Fibroblast of pulmonary artery (primary cell): ENCODE measurements around the gene ZNF549.
"Not testable (repeated sequence)": the region's sequence is repeated elsewhere in the genome, so short reads cannot be mapped to it uniquely, and the experiment has no call there.

Experiments used
- DNase-seq: peaks from one replicate; pipeline ENCODE4 v3.0.0-alpha.2; 2010; ENCODE audit warnings: low read depth
- H3K4me3 ChIP-seq: replicated peaks from 2 replicates; pipeline ENCODE4 v1.5.1; 2011; ENCODE audit warnings: low read depth, mild to moderate bottlenecking, control low read depth, low read length, moderate library complexity
- TF ChIP-seq, protein P1 (sequence below): IDR thresholded peaks from 2 replicates; pipeline ENCODE4 v1.5.1; 2011; ENCODE audit warnings: mild to moderate bottlenecking, control low read depth, low read length, inconsistent platforms; ENCODE audit errors: missing control alignments

Gene ZNF549

DNA sequence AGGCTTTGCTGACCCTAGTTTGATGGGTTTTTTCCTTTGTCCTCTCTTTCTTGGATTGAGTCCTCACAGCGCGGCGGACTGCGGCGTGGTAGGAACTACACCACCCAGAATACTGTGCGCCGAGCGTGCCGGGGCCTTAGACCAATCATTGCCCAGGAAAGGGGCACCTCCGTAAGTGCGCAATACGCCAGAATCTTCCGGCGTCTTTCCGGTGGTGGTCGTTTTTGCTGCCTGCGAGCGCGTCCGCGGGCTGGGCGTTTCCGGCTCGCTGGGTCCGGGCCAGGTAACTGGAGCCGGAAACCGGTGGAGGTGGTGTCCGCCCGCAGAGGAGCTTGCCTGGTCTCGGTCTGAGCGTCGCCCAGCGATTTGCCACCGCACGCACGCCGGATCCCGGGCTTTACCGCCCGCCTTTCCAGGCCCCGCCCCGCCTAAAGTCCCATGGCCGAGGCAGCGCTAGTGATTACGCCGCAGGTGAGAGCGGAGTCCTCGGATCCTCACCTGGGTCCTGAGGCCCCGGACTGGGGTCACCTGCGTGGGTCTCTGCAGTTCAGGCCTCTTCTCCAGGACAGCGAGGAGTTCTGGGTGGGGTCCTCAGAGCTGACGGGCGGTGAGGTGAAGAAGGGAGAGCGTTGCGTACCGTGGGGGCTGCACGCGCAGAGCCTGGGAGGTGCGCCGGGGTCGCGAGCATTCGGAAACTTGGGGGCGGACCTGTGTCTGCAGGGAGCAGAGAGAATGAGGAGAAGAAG, at the start of gene ZNF549:
Gene ZNF549 (plus strand): TSS at position 221 of the 746 bp plus-strand sequence. CDS start 218 bp downstream, at position 439.
- DNase-seq = peak; percentile 95
- H3K4me3 ChIP-seq = peak within 1 kb of the TSS; percentile 98
- TF ChIP-seq, protein P1, sequence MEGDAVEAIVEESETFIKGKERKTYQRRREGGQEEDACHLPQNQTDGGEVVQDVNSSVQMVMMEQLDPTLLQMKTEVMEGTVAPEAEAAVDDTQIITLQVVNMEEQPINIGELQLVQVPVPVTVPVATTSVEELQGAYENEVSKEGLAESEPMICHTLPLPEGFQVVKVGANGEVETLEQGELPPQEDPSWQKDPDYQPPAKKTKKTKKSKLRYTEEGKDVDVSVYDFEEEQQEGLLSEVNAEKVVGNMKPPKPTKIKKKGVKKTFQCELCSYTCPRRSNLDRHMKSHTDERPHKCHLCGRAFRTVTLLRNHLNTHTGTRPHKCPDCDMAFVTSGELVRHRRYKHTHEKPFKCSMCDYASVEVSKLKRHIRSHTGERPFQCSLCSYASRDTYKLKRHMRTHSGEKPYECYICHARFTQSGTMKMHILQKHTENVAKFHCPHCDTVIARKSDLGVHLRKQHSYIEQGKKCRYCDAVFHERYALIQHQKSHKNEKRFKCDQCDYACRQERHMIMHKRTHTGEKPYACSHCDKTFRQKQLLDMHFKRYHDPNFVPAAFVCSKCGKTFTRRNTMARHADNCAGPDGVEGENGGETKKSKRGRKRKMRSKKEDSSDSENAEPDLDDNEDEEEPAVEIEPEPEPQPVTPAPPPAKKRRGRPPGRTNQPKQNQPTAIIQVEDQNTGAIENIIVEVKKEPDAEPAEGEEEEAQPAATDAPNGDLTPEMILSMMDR = no peak

DNA sequence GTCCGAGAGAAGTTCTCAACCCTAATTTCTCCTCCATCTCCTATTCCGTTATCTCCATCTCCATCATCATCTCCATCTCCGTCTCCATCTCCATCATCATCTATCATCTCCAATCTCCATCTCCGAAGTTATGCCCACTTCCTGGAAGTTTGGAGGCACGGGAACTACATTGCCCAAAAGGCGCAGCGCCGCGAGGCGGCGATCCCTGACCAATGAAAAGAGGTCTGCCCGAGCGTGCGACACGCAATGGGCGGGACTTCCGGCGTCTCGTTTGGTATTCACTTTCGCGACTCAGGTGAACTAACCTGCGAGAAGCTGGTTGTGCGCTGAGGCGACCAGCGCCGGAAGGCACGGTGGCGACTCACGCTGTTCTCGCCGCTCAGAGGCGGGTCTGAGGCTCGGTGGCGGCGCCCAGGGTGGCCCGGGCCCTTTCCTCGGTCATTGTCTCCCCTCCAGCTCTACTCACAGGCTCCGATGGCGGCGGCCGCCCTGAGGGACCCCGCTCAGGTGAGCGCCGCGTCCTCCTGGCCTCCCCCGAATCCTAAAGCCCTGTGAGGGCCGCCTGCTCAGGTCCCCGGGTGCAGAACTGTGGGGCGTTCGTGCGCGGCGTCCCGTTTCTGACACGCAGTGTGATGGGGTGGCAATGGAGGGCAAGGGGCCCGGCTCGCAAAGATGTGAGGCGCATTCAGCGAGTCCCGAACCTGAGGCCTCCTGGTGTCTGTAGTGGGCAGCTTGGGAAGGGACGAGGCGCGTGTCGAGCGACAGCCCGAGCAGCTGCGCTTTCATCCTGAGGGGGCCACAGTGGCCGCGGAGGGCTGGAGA, 39.5 kb upstream of the ZNF549 start, which contains the start of gene ZNF419:
Gene ZNF419 (plus strand): TSS at position 274 of the 822 bp plus-strand sequence. CDS start 201 bp downstream, at position 475.
- peak within 1 kb of the TSS; percentile 76 for H3K4me3 ChIP-seq
- peak; percentile 81 for DNase-seq

DNA sequence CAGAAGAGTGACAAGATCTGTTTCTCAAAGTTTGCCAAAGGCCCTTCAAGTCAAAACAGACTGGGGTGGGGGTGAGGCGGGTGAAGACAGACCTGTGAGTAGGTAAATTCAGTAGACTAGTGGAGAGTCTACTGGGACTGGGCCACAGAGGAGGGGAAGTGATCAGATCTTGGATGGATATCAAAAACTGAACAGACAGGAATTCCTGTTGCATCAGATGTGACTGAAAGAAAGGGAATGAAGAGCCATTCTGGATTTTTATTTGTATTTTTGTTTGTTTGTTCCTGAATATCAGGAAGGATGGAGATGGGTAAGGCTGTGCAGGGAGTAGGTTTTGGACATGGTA, 38.9 kb upstream of the ZNF549 start:
- H3K4me3 ChIP-seq = peak overlapping the region; percentile 54
- peak; percentile 47 for DNase-seq

DNA sequence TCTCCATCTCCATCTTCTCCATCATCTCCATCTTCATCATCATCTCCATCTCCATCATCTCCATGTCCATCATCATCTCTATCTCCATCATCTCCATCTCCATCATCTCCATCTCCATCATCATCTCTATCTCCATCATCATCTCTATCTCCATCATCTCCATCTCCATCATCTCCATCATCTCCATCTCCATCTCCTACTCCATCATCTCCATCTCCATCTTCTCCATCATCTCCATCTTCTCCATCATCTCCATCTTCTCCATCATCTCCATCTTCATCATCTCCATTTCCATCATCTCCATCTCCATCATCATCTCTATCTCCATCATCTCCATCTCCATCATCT, 27.9 kb upstream of the ZNF549 start:
- H3K4me3 ChIP-seq, DNase-seq: not testable (repeated sequence)

DNA sequence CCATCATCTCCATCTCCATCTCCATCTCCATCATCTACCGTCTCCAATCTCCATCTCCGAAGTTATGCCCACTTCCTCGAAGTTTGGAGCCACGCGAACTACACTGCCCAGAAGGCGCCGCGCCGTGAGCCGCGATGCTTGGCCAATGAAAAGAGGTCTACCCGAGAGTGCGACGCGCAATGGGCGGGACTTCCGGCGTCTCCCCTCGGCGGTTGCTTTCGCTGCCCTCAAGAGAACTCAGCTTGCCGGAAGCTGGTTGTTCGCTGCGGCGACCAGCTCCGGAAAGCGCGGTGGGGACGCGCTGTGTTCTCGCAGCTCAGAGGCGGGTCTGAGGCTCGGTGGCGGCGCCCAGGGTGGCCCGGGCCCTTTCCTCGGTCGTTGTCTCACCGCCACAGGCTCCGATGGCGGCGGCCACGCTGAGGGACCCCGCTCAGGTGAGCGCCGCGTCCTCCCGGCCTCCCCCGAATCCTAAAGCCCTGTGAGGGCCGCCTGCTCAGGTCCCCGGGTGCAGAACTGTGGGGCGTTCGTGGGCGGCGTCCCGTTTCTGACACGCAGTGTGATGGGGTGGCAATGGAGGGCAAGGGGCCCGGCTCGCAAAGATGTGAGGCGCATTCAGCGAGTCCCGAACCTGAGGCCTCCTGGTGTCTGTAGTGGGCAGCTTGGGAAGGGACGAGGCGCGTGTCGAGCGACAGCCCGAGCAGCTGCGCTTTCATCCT, 27.3 kb upstream of the ZNF549 start, which contains the start of gene ZNF773:
Gene ZNF773 (plus strand): TSS at position 259 of the 716 bp plus-strand sequence. CDS start 143 bp downstream, at position 402.
- H3K4me3 ChIP-seq = peak within 1 kb of the TSS; percentile 76
- peak; percentile 97 for DNase-seq

DNA sequence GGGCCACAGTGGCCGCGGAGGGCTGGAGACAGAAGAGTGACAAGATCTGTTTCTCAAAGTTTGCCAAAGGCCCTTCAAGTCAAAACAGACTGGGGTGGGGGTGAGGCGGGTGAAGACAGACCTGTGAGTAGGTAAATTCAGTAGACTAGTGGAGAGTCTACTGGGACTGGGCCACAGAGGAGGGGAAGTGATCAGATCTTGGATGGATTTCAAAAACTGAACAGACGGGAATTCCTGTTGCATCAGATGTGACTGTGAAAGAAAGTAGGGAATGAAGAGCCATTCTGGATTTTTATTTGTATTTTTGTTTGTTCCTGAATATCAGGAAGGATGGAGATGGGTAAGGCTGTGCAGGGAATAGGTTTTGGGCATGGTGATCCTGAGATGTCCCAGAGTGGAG, 26.8 kb upstream of the ZNF549 start:
- peak; percentile 69 for DNase-seq

DNA sequence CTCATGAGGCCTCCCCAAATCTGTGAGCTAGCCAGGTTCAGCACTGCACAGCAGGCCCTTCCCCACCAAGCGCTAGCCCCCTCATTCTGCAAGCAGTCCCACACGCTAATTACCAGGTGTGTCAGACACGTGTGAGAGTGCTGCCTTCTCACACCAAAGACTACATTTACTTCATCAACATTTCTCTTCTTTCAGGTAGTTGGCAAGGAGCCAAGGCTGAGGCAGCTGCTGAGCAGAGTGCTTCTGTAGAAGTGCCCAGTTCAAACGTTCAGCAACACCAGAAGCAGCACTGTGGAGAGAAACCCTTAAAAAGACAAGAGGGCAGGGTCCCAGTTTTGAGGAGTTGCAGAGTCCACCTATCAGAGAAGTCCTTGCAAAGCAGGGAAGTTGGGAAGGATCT, 21.0 kb upstream of the ZNF549 start:
- no peak for DNase-seq
- H3K4me3 ChIP-seq = no peak overlapping the region
- TF ChIP-seq, protein P1 = no peak

More for the DNA sequence above, 26.8 kb upstream of the ZNF549 start:
- peak overlapping the region; percentile 61 for H3K4me3 ChIP-seq

DNA sequence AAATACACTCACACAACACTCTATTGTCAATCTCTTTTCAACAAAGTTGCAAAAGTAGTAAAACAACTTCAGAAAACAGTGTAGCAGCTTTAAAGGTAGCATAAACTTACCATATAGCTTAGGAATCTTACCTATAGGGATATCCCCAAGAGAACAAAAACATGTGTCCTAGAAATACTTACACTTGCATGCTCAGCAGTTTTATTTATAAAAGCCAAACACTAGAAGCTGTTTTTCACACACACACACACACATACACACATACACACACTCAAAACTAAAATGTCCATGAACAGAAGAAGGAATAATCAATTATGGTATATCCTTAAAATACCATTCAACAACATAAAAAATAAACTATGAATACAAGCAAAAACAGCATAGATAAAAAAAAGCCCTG, 15.7 kb upstream of the ZNF549 start:
- TF ChIP-seq, protein P1 = no peak
- DNase-seq = no peak

DNA sequence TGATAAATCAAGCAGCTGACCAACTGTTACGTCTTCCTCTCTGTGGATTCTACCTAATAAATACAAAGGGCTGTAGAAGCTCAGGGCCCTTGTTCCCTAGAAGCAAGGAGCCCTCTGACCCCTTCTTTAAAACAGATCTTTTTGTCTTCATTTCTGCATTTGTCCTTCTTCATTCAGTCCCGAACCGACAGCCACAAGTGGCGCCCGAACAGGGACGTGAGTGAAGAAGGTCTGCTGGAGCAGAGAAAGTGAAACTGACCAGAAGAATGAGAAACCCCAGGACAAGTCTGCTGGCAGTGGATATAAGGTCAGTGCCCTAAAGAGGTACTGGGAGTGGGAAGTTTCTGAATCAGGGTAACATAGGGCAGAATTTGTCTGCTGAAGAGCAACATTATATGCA, 14.3 kb upstream of the ZNF549 start:
- TF ChIP-seq, protein P1 = no peak
- no peak overlapping the region for H3K4me3 ChIP-seq
- DNase-seq = peak; percentile 40

More for the DNA sequence above, 15.7 kb upstream of the ZNF549 start:
- no peak overlapping the region for H3K4me3 ChIP-seq
